ENCODE results near the gene USP37. TPM values are rescaled to one million over a fixed set of nuclear protein-coding genes. Genes with fewer than 3 reads are reported as not detected.

The USP37 gene
- total RNA-seq, 1 donor from 2014 or later: 11.8 TPM

DNA sequence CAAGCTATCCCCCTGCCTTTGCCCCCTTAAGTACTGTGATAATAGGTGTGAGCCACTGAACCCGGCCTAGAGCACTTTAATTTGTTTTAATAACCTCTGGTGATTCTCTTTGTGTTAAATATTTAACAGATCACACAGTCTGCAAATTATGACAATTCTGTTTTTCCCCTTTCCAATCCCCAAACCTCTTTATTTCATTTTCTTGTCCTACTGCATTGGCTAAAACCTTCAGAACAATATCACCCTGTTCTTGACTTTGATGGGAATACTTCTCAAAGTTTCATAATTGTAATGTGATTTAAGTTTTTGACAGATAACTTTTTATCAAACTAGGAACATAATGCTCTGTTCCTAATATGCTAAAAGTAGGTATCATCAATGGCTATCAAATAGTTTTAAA lies 44.5 kb downstream of the USP37 start:
- Histone ChIP-seq H3K9me3 (no peaks in the 10 kb centered on the region), H3K4me3 (no peak overlapping the region), H3K36me3 (peaks cover 18 to 51% of the 10 kb centered on the region in 2 donors), H3K4me1 (no peaks in the 10 kb centered on the region), H3K27me3 (no peaks in the 10 kb centered on the region), H3K27ac (no peak overlapping the region)
- DNase-seq (ENCODE audit: low spot score in 2 of 2): no peak
- intact Hi-C loops (cut with DNase I): no loop called here
- TF ChIP-seq, protein P1, sequence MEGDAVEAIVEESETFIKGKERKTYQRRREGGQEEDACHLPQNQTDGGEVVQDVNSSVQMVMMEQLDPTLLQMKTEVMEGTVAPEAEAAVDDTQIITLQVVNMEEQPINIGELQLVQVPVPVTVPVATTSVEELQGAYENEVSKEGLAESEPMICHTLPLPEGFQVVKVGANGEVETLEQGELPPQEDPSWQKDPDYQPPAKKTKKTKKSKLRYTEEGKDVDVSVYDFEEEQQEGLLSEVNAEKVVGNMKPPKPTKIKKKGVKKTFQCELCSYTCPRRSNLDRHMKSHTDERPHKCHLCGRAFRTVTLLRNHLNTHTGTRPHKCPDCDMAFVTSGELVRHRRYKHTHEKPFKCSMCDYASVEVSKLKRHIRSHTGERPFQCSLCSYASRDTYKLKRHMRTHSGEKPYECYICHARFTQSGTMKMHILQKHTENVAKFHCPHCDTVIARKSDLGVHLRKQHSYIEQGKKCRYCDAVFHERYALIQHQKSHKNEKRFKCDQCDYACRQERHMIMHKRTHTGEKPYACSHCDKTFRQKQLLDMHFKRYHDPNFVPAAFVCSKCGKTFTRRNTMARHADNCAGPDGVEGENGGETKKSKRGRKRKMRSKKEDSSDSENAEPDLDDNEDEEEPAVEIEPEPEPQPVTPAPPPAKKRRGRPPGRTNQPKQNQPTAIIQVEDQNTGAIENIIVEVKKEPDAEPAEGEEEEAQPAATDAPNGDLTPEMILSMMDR (IDR thresholded peaks at IDR 0.05): no peak

DNA sequence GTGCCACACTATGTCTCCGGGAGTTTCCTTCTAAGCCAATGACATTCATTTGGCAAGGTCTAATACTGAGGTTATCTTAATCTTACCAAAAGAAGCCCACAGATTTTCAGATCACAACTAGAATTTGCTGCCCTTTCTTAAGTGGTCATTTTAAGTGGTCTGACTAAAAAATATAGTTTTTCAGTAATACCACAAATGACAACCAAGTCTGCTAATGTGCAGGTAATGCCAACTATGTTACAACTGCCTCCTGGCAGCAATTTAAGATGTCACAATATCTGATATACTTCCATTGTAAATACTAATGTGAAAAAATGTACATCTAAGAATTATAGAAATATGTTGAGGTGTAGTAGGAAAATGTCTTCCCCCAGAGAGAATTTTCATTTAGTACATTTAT lies 49.3 kb downstream of the USP37 start:
- Histone ChIP-seq H3K9me3 (no peaks in the 10 kb centered on the region), H3K27me3 (no peaks in the 10 kb centered on the region), H3K4me3 (no peak overlapping the region), H3K4me1 (no peaks in the 10 kb centered on the region), H3K27ac (no peak overlapping the region), H3K36me3 (peaks cover under 1 to 12% of the 10 kb centered on the region in 2 donors)
- TF ChIP-seq, protein P1 (IDR thresholded peaks at IDR 0.05): no peak
- intact Hi-C loops (cut with DNase I): no loop called here
- no peak for DNase-seq (ENCODE audit: low spot score in 2 of 2)

DNA sequence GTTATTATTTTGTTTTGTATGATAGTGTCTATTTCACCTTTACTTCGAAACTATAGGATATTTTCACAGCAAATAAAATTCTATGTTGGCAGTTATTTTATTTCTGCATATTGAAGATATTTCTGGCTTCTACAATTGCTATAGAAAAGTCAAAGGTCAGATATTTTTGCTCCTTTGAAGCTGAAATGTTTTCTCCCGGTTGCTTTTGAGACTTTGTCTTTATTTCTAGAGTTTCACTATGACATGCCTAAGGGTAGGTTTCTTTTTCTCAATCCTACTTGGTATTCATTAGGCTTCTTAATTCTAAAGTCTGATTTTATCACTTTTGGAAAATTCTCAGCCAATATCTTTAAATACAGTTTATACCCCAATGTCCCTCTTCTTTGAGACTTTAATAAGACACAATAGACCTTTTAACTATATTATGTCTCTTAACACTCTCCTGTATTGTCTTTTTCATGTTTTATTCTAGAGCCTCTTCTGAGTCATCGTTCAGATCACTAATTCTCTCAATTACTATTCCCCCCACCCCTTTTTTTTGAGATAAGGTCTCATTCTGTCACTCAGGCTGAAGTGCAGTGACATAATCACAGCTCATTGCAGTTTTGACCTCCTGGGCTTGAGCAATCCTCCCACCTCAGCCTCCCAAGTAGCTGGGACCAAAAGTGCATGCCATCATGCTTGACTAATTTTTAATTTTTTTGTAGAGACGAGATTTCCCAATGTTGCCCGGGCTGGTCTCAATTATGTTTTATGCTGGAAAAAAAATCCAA lies 50.5 kb downstream of the USP37 start:
- H3K4me1 ChIP-seq: no peaks in the 10 kb centered on the region
- H3K27me3 ChIP-seq: no peaks in the 10 kb centered on the region
- no peaks in the 10 kb centered on the region for H3K9me3 ChIP-seq
- no peak for DNase-seq (ENCODE audit: low spot score in 2 of 2)
- intact Hi-C loops (cut with DNase I): no loop called here
- peaks cover 0 to 3% of the 10 kb centered on the region in 2 donors for H3K36me3 ChIP-seq
- no peak overlapping the region for H3K27ac ChIP-seq
- H3K4me3 ChIP-seq: no peak overlapping the region
- TF ChIP-seq, protein P1 (IDR thresholded peaks at IDR 0.05): no peak

DNA sequence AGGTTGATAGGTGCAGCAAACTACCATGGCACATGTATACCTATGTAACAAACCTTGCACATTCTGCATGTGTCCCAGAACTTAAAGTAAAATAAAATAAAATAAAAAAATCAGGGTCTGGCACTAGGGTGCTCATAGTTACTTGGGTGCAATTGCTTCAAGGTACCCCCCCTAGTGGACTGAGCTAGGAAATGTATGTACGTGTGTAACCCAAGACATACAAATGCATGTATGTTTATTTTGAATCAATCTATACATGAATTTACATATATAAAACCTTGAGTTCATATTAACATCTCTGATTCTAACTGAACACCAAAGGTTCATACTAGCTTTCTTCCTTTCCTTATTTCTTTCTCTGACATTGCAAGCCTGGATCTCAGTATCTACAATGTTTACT lies 51.5 kb downstream of the USP37 start:
- TF ChIP-seq, protein P1 (IDR thresholded peaks at IDR 0.05): peak in 1 of 3 experiments; percentile 4
- H3K27ac ChIP-seq: no peak overlapping the region
- intact Hi-C loops (cut with DNase I): no loop called here
- H3K4me3 ChIP-seq: no peak overlapping the region
- no peaks in the 10 kb centered on the region for H3K9me3 ChIP-seq
- H3K4me1 ChIP-seq: no peaks in the 10 kb centered on the region
- peaks cover 0 to 3% of the 10 kb centered on the region in 2 donors for H3K36me3 ChIP-seq
- no peak for DNase-seq (ENCODE audit: low spot score in 2 of 2)
- H3K27me3 ChIP-seq: no peaks in the 10 kb centered on the region

DNA sequence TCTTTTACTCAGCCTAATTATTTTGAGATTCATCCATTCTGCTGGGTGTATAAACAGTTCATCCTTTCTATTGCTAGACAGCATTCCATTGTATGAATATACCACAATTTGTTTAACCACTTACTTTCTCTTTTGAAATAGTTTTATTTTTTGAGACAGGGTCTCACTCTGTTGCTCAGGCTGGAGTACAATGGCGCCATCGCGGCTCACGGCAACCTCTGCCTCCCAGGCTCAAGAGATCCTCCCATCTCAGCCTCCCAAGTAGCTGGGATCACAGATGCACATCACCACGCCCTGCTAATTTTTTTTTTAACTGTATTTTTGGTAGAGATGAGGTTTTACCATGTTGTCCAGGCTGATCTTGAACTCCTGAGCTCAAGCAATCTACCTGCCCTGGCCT lies 54.5 kb downstream of the USP37 start:
- Histone ChIP-seq H3K36me3 (peaks cover 0 to 11% of the 10 kb centered on the region in 2 donors), H3K4me3 (no peak overlapping the region), H3K27ac (no peak overlapping the region), H3K4me1 (no peaks in the 10 kb centered on the region), H3K9me3 (no peaks in the 10 kb centered on the region), H3K27me3 (no peaks in the 10 kb centered on the region)
- TF ChIP-seq, protein P1 (IDR thresholded peaks at IDR 0.05): no peak
- no peak for DNase-seq (ENCODE audit: low spot score in 2 of 2)
- intact Hi-C loops (cut with DNase I): no loop called here

Data from ascending aorta (tissue), 2 donors.